Retina (tissue), 1 donor: ENCODE measurements around the gene CPXM2.

Experiments used
- DNase-seq: peaks from one replicate; pipeline ENCODE4 v3.0.0-alpha.2; 2016

CPXM2 gene

DNA sequence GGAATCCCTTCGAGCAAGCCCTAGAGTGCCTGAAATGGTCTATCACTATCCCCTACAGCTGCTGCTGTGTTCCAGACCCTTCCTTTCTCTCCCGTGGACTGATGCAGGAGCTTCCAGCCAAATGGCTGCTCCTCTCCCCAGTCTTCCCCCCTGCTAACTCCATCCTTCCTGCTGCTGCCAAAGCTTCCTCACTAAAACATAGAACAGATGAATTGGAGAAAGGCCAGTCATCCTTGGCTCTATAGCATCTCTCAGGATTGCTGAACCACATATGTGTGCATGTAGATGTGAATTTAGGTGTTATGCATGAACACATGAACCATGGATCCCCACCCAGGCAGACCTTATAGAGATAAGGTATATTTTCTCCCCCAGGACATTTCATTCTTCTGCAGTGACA is 164.8 kb downstream of the CPXM2 start:
- no peak for DNase-seq

DNA sequence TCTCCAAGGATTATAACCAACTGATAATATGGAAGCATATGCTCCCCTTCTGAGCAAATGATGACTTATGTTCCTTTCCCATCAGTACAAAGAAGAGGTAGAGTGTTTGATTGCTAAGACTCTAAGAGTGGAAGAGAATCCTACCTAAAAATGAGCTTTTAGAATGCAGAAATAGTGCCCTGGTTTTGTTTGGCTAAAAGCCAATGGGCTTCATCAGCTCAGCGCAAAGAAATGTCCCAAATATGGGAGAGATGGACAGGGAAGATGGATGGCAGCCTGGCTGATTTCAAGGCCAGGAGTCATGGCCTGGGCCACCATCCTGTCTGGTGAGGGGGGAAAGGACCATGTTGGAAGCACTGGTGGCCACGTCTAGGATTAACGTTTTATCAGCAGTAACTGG is 165.2 kb downstream of the CPXM2 start:
- DNase-seq = no peak

GRCh38 chr10:123724747-123725146 is 166.9 kb downstream of the CPXM2 start:
- DNase-seq = no peak

- DNase-seq = no peak
These were observed 169.3 kb downstream of the CPXM2 start for GRCh38 chr10:123722351-123722750.

GRCh38 chr10:123721441-123722049 is 170.1 kb downstream of the CPXM2 start:
- no peak for DNase-seq

DNA sequence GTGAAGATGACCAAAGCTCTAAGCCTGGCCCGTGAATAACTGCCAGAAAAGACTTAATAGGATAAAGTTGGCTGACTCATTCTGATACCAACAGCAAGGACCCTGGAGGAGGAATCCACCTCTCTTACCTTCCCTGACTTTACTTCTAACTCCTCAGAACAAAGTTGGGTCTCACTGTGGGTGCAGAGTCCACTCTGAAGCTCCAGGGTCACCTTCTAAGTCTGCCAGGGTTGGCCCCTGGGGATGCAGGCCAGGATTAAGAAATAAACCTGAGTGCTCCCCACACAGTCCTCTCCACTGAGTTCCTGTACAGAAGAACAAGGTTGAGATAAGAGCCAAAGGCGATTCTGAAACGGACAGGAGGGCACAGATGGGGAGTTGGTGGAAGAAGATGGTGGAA is 171.1 kb downstream of the CPXM2 start:
- no peak for DNase-seq

DNA sequence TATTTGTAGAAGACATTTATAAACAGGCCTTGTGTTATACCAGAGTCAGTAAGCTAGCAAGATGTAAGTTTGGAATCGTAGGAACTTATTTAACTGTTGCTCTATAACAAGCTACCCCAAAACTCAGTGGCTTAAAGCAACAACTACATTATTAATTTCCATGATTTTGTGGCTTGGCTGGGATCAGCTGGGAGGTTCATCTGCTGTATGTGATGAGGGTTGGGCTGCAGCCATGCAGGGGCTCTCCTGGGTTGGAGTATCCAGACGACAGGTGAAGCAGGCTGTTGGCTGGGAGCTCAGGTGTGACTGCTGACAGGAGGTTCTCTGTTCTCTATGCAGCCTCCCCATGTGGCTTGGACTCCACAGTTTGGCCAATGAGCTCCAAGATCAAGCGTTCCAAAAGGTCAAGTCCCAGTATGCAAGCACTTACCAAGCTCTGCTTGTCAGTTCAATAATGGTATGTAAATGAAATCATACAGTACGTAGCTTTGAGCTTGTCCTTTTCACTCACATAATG is 173.0 kb downstream of the CPXM2 start:
- DNase-seq = no peak

- DNase-seq = no peak
These were observed 174.3 kb downstream of the CPXM2 start for GRCh38 chr10:123717336-123717735.

DNA sequence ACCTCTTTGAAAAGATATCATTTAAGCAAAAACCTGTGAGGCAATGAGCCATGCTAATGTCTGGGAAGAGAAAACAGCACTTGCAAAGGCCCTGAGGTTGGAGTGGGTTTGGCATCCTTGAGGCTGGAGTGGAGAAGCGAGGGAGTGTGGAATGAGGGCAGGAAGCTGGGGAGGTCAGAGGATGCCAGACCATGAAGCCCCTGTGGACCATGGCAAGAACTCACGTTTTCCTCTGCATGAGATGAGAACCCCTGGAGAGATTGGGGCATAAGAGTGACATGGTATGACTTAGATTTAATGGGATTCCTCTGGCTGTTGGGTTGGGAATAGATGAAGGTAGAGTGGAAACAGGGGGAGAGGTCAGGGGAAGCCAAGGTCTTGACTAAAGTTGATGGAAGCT is 176.1 kb downstream of the CPXM2 start:
- DNase-seq = no peak

DNA sequence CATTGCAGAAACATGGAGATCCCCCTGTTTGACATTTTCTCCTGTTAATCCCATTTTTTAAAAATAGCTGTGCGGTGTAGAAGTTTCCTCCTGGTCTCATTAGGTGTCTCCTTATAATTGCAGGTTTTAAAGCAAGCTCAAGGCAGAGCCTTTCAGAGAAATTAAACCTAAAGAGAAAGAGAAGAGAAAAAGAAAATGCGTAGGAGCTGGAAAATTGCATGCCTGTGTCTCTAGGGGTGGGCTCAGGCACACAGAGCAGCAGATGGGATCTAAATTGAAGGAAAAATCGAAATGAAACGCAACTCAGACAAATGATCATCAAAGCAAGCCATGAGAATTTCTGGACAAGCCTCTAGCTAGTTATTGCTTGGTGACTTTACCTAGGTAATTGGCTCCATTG is 185.4 kb downstream of the CPXM2 start:
- no peak for DNase-seq

- no peak for DNase-seq
These were observed 186.8 kb downstream of the CPXM2 start for GRCh38 chr10:123704812-123705211.

DNA sequence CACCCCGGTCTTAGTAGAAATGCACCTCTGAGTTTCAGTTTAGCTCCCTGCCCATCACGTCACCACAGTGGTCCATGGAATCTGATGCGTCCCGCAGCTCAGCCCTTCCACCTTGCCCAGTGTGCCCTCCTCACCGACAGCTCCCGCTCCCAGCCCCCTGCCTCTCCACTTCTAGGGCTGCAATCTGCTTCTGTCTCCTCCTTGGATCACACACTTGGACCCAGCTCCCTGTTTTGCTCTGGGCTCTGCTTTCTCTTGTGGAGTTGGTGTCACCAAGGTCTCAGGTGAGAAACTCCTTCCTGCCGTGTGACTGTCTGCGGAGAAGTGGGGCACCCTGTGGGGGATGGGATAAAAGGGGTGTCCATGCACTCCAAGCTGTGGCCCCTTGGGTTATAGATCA is 187.5 kb downstream of the CPXM2 start:
- no peak for DNase-seq

- DNase-seq = no peak
These were observed 188.3 kb downstream of the CPXM2 start for GRCh38 chr10:123703195-123703790.
